ENCODE measurements around the gene SLC25A51. TPM values are rescaled to one million over a fixed set of nuclear protein-coding genes. Genes with fewer than 3 reads are reported as not detected.

Gene SLC25A51
- total RNA-seq, 4 donors from 2014 or later = 32.2 to 67.8 (median 57.8) TPM

DNA sequence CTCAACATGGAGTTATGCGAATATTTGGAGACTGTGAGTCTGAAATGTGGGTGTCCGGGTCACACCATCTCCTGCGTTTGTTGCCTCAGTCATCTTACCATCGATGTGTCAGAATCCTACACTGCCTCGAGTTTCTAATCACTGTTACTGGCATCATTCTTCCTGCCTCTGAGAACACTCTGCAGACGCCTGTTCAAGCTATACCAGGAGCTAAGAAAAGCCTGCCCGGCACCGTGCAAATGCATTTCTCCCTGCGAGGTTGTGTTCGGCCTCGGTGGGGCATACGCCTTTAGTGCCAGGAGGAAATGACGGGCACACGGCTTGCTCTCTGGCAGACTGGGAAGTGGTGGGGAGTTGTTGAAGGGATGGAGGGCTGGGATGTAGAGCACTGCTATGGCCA is 31.2 kb upstream of the SLC25A51 start:
- peaks cover 0 to 10% (median 0%) of the 10 kb centered on the region in 4 donors for H3K4me1 ChIP-seq
- DNase-seq = no peak
- H3K9me3 ChIP-seq = no peaks in the 10 kb centered on the region
- no peak for TF ChIP-seq POLR2A (IDR thresholded peaks at IDR 0.05)
- TF ChIP-seq, protein P1, sequence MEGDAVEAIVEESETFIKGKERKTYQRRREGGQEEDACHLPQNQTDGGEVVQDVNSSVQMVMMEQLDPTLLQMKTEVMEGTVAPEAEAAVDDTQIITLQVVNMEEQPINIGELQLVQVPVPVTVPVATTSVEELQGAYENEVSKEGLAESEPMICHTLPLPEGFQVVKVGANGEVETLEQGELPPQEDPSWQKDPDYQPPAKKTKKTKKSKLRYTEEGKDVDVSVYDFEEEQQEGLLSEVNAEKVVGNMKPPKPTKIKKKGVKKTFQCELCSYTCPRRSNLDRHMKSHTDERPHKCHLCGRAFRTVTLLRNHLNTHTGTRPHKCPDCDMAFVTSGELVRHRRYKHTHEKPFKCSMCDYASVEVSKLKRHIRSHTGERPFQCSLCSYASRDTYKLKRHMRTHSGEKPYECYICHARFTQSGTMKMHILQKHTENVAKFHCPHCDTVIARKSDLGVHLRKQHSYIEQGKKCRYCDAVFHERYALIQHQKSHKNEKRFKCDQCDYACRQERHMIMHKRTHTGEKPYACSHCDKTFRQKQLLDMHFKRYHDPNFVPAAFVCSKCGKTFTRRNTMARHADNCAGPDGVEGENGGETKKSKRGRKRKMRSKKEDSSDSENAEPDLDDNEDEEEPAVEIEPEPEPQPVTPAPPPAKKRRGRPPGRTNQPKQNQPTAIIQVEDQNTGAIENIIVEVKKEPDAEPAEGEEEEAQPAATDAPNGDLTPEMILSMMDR (IDR thresholded peaks at IDR 0.05) = no peak
- peaks cover 0 to 8% (median 0%) of the 10 kb centered on the region in 3 donors for H3K36me3 ChIP-seq
- no peak overlapping the region for H3K27ac ChIP-seq
- no peak overlapping the region for H3K4me3 ChIP-seq
- H3K27me3 ChIP-seq = no peaks in the 10 kb centered on the region

- Histone ChIP-seq H3K27me3 (no peaks in the 10 kb centered on the region), H3K36me3 (peaks cover 0 to 10% (median 0%) of the 10 kb centered on the region in 3 donors), H3K9me3 (no peaks in the 10 kb centered on the region), H3K27ac (no peak overlapping the region), H3K4me1 (peaks cover 0 to 9% (median 0%) of the 10 kb centered on the region in 4 donors), H3K4me3 (no peak overlapping the region)
- TF ChIP-seq, protein P1 (IDR thresholded peaks at IDR 0.05) = no peak
- TF ChIP-seq POLR2A (IDR thresholded peaks at IDR 0.05) = no peak
- DNase-seq = no peak
Measured at GRCh38 chr9:37931592-37931991, 27.7 kb upstream of the SLC25A51 start.

DNA sequence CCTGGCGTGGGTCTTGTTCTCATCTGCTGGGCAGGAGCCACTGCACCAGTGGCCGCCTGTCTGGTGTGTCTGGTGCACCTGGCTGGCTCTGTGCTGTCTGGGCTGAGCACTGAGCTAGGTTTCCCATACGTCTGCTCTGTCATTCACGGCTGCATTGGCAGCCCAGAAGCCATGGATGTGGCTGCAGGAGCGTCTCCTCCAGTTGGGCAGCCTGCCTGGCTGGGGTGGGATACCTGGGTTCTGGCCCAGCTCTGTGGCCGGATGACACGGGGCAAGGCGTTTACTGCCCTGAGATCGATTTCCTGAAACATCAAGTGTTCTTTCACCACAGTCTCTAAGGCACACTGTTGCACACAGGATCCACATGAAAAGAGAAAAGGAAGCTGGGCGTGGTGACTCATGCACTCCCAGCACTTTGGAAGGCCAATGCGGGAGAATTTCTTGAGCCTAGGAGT is 25.5 kb upstream of the SLC25A51 start:
- Histone ChIP-seq H3K4me1 (peaks cover 0 to 9% (median 0%) of the 10 kb centered on the region in 4 donors), H3K36me3 (peaks cover 0 to 10% (median 0%) of the 10 kb centered on the region in 3 donors), H3K4me3 (no peak overlapping the region), H3K27me3 (no peaks in the 10 kb centered on the region), H3K9me3 (no peaks in the 10 kb centered on the region), H3K27ac (no peak overlapping the region)
- TF ChIP-seq POLR2A (IDR thresholded peaks at IDR 0.05) = no peak
- TF ChIP-seq, protein P1 (IDR thresholded peaks at IDR 0.05) = no peak
- DNase-seq = no peak

- Histone ChIP-seq H3K4me1 (peaks cover 0 to 9% (median 0%) of the 10 kb centered on the region in 4 donors), H3K36me3 (peaks cover 0 to 10% (median 0%) of the 10 kb centered on the region in 3 donors), H3K4me3 (no peak overlapping the region), H3K9me3 (no peaks in the 10 kb centered on the region), H3K27me3 (no peaks in the 10 kb centered on the region), H3K27ac (no peak overlapping the region)
- no peak for DNase-seq
- TF ChIP-seq, protein P1 (IDR thresholded peaks at IDR 0.05) = no peak
- TF ChIP-seq POLR2A (IDR thresholded peaks at IDR 0.05) = no peak
Measured at GRCh38 chr9:37928552-37929430, 24.9 kb upstream of the SLC25A51 start.

GRCh38 chr9:37927601-37928551 is 23.9 kb upstream of the SLC25A51 start:
- Histone ChIP-seq H3K36me3 (peaks cover 0 to 10% (median 0%) of the 10 kb centered on the region in 3 donors), H3K9me3 (no peaks in the 10 kb centered on the region), H3K4me3 (no peak overlapping the region), H3K27ac (no peak overlapping the region), H3K27me3 (no peaks in the 10 kb centered on the region), H3K4me1 (peaks cover 0 to 9% (median 0%) of the 10 kb centered on the region in 4 donors)
- no peak for TF ChIP-seq POLR2A (IDR thresholded peaks at IDR 0.05)
- TF ChIP-seq, protein P1 (IDR thresholded peaks at IDR 0.05) = no peak
- no peak for DNase-seq

All from Peyer's patch (tissue), 4 donors.